ENCODE data around the gene CIC. TPM values are rescaled to one million over a fixed set of nuclear protein-coding genes. Genes with fewer than 3 reads are reported as not detected.

The CIC gene
- total and polyA plus RNA-seq, 9 of the 15 experiments (the other 6 are each of a cell fraction or from before 2014, with no cell fraction given), result 0.07 to 44.7 (median 8.6) TPM

DNA sequence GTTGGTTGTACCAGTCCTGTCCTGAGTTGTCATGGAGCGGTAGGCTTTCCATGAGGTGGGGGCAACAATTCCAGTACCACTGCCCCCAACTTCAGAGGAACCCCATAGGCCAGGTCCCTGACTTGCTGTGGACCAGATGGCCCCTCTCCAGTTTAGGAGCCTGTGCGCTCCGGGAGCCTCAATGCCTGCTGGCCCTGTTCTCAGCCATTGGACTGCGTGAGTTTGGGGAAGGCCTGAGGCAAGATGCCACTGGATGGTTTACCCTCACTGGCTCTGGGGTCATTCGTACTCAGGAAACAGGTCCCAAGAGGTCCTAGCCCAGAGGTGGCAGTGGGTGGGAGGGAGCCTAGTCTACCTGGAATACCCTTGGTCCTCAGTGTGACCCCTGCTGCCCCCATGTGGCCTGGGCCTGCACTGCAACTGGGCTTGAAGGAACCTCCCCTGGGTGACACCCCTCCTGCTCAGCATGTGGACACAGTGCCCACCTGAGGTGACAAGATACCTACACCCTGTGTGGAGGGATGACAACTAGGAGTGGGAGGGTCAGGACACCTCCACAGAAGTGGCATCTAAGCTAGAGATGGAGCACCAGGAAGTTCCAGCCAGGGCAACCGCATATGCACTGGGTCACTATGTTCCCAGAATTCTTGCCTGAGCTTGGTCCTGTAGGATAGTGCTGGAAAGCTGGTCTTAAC is 26.9 kb downstream of the CIC start (continued):
- TF ChIP-seq VEZF1 (CRISPR knock-in tag; IDR thresholded peaks at IDR 0.05), result peak; percentile 41; the same call in 1 of the 2 replicates
- no peak for TF ChIP-seq BRD4 (IDR thresholded peaks at IDR 0.05)
- TF ChIP-seq ZNF124 (CRISPR knock-in tag; IDR thresholded peaks at IDR 0.05), result no peak
- TF ChIP-seq BCL6 (CRISPR knock-in tag; IDR thresholded peaks at IDR 0.05), result no peak
- TF ChIP-seq NELFE (IDR thresholded peaks at IDR 0.05; ENCODE audit: insufficient read depth, insufficient read length), result no peak
- TF ChIP-seq CBX3 (IDR thresholded peaks at IDR 0.05; ENCODE audit: borderline replicate concordance in 1 of 2, low read length in 2 of 2), result no peak
- no peak for TF ChIP-seq E2F3 (CRISPR knock-in tag; IDR thresholded peaks at IDR 0.05)
- TF ChIP-seq, protein P1, sequence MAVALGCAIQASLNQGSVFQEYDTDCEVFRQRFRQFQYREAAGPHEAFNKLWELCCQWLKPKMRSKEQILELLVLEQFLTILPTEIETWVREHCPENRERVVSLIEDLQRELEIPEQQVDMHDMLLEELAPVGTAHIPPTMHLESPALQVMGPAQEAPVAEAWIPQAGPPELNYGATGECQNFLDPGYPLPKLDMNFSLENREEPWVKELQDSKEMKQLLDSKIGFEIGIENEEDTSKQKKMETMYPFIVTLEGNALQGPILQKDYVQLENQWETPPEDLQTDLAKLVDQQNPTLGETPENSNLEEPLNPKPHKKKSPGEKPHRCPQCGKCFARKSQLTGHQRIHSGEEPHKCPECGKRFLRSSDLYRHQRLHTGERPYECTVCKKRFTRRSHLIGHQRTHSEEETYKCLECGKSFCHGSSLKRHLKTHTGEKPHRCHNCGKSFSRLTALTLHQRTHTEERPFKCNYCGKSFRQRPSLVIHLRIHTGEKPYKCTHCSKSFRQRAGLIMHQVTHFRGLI (CRISPR knock-in tag; IDR thresholded peaks at IDR 0.05), result no peak
- TF ChIP-seq, protein P2, sequence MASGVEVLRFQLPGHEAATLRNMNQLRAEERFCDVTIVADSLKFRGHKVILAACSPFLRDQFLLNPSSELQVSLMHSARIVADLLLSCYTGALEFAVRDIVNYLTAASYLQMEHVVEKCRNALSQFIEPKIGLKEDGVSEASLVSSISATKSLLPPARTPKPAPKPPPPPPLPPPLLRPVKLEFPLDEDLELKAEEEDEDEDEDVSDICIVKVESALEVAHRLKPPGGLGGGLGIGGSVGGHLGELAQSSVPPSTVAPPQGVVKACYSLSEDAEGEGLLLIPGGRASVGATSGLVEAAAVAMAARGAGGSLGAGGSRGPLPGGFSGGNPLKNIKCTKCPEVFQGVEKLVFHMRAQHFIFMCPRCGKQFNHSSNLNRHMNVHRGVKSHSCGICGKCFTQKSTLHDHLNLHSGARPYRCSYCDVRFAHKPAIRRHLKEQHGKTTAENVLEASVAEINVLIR (CRISPR knock-in tag; IDR thresholded peaks at IDR 0.05), result no peak
- no peak for TF ChIP-seq FOXK1 (CRISPR knock-in tag; IDR thresholded peaks at IDR 0.05; ENCODE audit: borderline replicate concordance)
- TF ChIP-seq ZBTB7A (IDR thresholded peaks at IDR 0.05; ENCODE audit: borderline replicate concordance, control insufficient read depth, low read depth, low read length), result peak; percentile 61; the same call in 1 of the 2 replicates
- TF ChIP-seq, protein P3, sequence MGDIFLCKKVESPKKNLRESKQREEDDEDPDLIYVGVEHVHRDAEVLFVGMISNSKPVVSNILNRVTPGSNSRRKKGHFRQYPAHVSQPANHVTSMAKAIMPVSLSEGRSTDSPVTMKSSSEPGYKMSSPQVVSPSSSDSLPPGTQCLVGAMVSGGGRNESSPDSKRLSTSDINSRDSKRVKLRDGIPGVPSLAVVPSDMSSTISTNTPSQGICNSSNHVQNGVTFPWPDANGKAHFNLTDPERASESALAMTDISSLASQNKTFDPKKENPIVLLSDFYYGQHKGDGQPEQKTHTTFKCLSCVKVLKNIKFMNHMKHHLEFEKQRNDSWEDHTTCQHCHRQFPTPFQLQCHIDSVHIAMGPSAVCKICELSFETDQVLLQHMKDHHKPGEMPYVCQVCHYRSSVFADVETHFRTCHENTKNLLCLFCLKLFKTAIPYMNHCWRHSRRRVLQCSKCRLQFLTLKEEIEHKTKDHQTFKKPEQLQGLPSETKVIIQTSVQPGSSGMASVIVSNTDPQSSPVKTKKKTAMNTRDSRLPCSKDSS (IDR thresholded peaks at IDR 0.05; ENCODE audit: low read depth, partially characterized antibody), result no peak
- TF ChIP-seq HDAC1 (IDR thresholded peaks at IDR 0.05), result no peak
- no peak for TF ChIP-seq ZNF444 (CRISPR knock-in tag; IDR thresholded peaks at IDR 0.05)
- no peak for TF ChIP-seq RFX7 (CRISPR knock-in tag; IDR thresholded peaks at IDR 0.05)
- TF ChIP-seq, protein P4, sequence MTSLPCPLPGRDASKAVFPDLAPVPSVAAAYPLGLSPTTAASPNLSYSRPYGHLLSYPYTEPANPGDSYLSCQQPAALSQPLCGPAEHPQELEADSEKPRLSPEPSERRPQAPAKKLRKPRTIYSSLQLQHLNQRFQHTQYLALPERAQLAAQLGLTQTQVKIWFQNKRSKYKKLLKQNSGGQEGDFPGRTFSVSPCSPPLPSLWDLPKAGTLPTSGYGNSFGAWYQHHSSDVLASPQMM (CRISPR knock-in tag; IDR thresholded peaks at IDR 0.05), result no peak
- TF ChIP-seq FOXM1 (IDR thresholded peaks at IDR 0.05; ENCODE audit: low read depth), result no peak
- no peak for TF ChIP-seq FOXM1 (CRISPR knock-in tag; IDR thresholded peaks at IDR 0.05; ENCODE audit: low read depth)
